ENCODE measurements around the gene SPTY2D1.

Gene SPTY2D1

DNA sequence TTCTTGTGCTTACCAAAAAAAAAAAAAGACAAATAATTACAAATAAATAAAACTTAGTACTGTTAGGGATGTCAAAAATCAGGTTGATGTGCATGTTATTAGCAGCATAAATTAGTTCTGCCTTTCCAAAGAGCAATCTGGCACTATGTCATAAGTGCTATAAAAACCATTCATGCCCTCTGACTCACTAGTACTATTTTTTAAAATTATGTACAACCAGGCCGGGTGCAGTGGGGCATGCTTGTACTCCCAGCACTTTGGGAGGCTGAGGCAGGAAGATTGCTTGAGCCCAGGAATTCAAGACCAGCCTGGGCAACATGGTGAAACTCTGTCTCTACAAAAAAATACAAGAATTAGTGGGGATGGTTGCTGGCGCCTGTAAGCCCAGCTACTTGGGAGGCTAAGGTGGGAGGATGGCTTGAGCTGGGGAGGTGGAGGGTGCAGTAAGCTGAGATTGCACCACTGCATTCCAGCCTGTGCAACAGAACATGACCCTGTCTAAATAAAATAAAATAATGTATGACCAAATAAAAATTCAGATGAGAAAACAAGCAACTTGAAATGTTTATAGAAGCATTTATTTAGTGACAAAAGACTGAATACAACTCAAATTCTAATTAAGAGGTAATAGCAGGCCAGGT, 70.9 kb downstream of the SPTY2D1 start:
- DNase-seq (ENCODE audit: low read depth in 3 of 3): no peak
